Panc1 (cell line): Measurements from ENCODE around the gene POLR1E. TPM values are rescaled to one million over a fixed set of nuclear protein-coding genes. Genes with fewer than 3 reads are reported as not detected.

ENCODE experiments used
- ATAC-seq: fragments of 200-7000 bp; cut with Tn5 transposase; 2 replicates; pipeline ENCODE4 v1.9.1; 2020; ENCODE audit warnings: mild to moderate bottlenecking, moderate library complexity
- BruUV-seq: library from RNA; stranded (reverse); fragments of 400-500 nt; replicated peaks from 2 replicates; lab custom pipeline; 2021; lab: Mats Ljungman, UMichigan
- CTCF ChIA-PET: fragments of 300-600 bp; sonication (Branson Sonifier 250); formaldehyde crosslinking; loops from one replicate; lab custom pipeline; 2022; ENCODE audit warnings: antibody characterized with exemption; lab: Charles Lee
- POLR2A ChIA-PET: fragments of 300-600 bp; sonication (Branson Sonifier 250); formaldehyde crosslinking; loops from one replicate; lab custom pipeline; 2022; ENCODE audit warnings: antibody characterized with exemption; lab: Charles Lee
- DNase-seq: peaks from one replicate; pipeline ENCODE4 v3.0.0-alpha.2; 2010; ENCODE audit warnings: low read depth, low spot score
- H3K27ac ChIP-seq: 2 replicates; pipeline ENCODE4 v1.5.1; 2011; ENCODE audit warnings: mild to moderate bottlenecking, low read length, inconsistent platforms
- H3K27me3 ChIP-seq: fragments of 200-500 bp; sonication (Bioruptor generic); 2 replicates; pipeline ENCODE4 v1.6.0; 2014; ENCODE audit warnings: low read length, inconsistent platforms; ENCODE audit not compliant: control insufficient read depth, insufficient read depth
- H3K36me3 ChIP-seq: fragments of 200-500 bp; sonication (Bioruptor generic); 2 replicates; pipeline ENCODE4 v1.5.1; 2014; ENCODE audit warnings: inconsistent platforms, mild to moderate bottlenecking, low read length, moderate library complexity; ENCODE audit not compliant: control insufficient read depth, insufficient read depth
- H3K4me1 ChIP-seq: 2 replicates; pipeline ENCODE4 v1.5.1; 2011; ENCODE audit warnings: inconsistent platforms, mild to moderate bottlenecking, low read length, moderate library complexity; ENCODE audit not compliant: control insufficient read depth, insufficient read depth
- H3K4me3 ChIP-seq, 2 experiments: 2 replicates each; pipeline ENCODE4 v1.5.1; 2011 to 2012; ENCODE audit warnings: low read depth in 2 of 2, low read length in 2 of 2, mild to moderate bottlenecking in 2 of 2, inconsistent platforms in 1 of 2, moderate library complexity in 1 of 2
- H3K9me3 ChIP-seq: fragments of 200-500 bp; sonication (Bioruptor generic); 2 replicates; pipeline ENCODE4 v1.5.1; 2014; ENCODE audit warnings: low read depth, mild to moderate bottlenecking, inconsistent platforms, low read length, moderate library complexity; ENCODE audit not compliant: control insufficient read depth, insufficient read depth
- POLR2AphosphoS5 ChIP-seq: IDR thresholded peaks from 2 replicates; pipeline ENCODE4 v1.6.1; 2012; ENCODE audit warnings: mild to moderate bottlenecking, low read depth, low read length, moderate library complexity
- REST ChIP-seq, 2 experiments: IDR thresholded peaks; 2 replicates each; pipeline ENCODE4 v1.6.1; 2011 to 2012; ENCODE audit warnings: low read depth in 2 of 2, control low read depth in 1 of 2, low read length in 1 of 2, mild to moderate bottlenecking in 1 of 2, moderate library complexity in 1 of 2; ENCODE audit not compliant: insufficient read depth in 1 of 2
- SIN3A ChIP-seq: IDR thresholded peaks from 2 replicates; pipeline ENCODE4 v1.6.1; 2012; ENCODE audit warnings: low read depth, mild to moderate bottlenecking, low read length, moderate library complexity, borderline replicate concordance; ENCODE audit not compliant: insufficient read depth
- TCF7L2 ChIP-seq: IDR thresholded peaks from 2 replicates; pipeline ENCODE4 v1.6.1; 2011; ENCODE audit warnings: mild to moderate bottlenecking, low read depth, low read length, inconsistent platforms
- in situ Hi-C: cut with HindIII; loops from 2 replicates; pipeline ENCODE4 v1.10.0; 2016; ENCODE audit warnings: low sequenced_read_pairs, low pct_unique_long_range_greater_than_20kb
- intact Hi-C: fragments of 100-400 bp; cut with micrococcal nuclease; formaldehyde crosslinking; loops from one replicate; pipeline ENCODE4 v1.10.0; 2022; ENCODE audit not compliant: unreplicated experiment
- total RNA-seq: library from RNA; stranded (reverse); gene quantifications from one replicate; pipeline ENCODE4 v1.2.1, GENCODE V29; 2021; ENCODE audit not compliant: unreplicated experiment
- TF ChIP-seq, protein P1 (sequence below): fragments of 450-650 bp; IDR thresholded peaks from 2 replicates; pipeline ENCODE4 v1.5.1; 2017; ENCODE audit warnings: mild to moderate bottlenecking

POLR1E gene
- total RNA-seq, 1 experiment from 2014 or later, result 93.8 TPM

DNA sequence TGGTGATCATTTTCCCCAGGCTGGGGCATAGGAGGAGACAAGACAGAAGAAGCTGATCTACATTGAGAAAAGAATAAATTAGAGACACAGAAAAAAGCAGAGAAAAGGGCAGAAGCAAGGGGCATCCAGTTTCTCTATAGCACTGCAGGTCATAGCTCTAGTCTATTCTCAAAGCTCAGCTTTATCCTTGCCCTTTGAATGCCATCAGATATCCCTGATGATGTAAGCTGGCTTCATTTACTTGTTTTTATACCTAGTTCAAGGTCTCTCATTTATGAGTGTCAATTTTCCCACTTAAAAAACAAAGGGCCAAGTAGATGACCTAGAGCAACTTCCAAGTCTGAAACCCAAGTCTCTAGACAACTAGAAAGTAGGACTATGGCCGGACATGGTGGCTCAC, 57.7 kb downstream of the POLR1E start:
- Histone ChIP-seq H3K27me3 (no peaks in the 10 kb centered on the region), H3K36me3 (0 out of 2 replicates have a peak, but pooled peaks cover 3% of the 10 kb centered on the region), H3K9me3 (no peaks in the 10 kb centered on the region), H3K4me3 (no peak overlapping the region), H3K4me1 (0 out of 2 replicates have a peak, but pooled peaks cover 5% of the 10 kb centered on the region), H3K27ac (no peak overlapping the region)
- in situ Hi-C loops, result no loop called here
- no TSS peak for BruUV-seq
- ChIA-PET CTCF (no interaction called here), POLR2A (interaction anchor here (0.5 kb wide), 1 partner anchor 10 kb away, joined by 4 read pairs; no protein-coding TSS in a partner anchor)
- intact Hi-C loops, result no loop called here
- TF ChIP-seq, protein P1, sequence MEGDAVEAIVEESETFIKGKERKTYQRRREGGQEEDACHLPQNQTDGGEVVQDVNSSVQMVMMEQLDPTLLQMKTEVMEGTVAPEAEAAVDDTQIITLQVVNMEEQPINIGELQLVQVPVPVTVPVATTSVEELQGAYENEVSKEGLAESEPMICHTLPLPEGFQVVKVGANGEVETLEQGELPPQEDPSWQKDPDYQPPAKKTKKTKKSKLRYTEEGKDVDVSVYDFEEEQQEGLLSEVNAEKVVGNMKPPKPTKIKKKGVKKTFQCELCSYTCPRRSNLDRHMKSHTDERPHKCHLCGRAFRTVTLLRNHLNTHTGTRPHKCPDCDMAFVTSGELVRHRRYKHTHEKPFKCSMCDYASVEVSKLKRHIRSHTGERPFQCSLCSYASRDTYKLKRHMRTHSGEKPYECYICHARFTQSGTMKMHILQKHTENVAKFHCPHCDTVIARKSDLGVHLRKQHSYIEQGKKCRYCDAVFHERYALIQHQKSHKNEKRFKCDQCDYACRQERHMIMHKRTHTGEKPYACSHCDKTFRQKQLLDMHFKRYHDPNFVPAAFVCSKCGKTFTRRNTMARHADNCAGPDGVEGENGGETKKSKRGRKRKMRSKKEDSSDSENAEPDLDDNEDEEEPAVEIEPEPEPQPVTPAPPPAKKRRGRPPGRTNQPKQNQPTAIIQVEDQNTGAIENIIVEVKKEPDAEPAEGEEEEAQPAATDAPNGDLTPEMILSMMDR, result no peak
- no peak for DNase-seq
- no peak for ATAC-seq

- H3K36me3 ChIP-seq, result no peaks in the 10 kb centered on the region
- H3K27me3 ChIP-seq, result no peaks in the 10 kb centered on the region
- ATAC-seq (no peak), DNase-seq (no peak)
- BruUV-seq, result no TSS peak
- H3K4me1 ChIP-seq, result peaks cover 16% of the 10 kb centered on the region
- H3K9me3 ChIP-seq, result no peaks in the 10 kb centered on the region
- TF ChIP-seq, protein P1, result no peak
- TF ChIP-seq SIN3A, result no peak
- no peak for TF ChIP-seq POLR2AphosphoS5
- TF ChIP-seq REST (IDR thresholded peaks at IDR 0.05; ENCODE audit: insufficient read depth in 1 of 2, low read depth in 2 of 2, low read length in 1 of 2), result no peak
- TF ChIP-seq TCF7L2, result no peak
- intact Hi-C loops, result no loop called here
- H3K4me3 ChIP-seq, result no peak overlapping the region
- no peak overlapping the region for H3K27ac ChIP-seq
- POLR2A ChIA-PET, result interaction anchor here (0.6 kb wide), 1 partner anchor 19 kb away, joined by 11 read pairs; no protein-coding TSS in a partner anchor
- CTCF ChIA-PET, result interaction anchor here (0.9 kb wide), 1 partner anchor 38 kb away, joined by 4 read pairs; no protein-coding TSS in a partner anchor
- in situ Hi-C loops, result no loop called here
These were observed 61.7 kb downstream of the POLR1E start for GRCh38 chr9:37547328-37547878.
